GM11168 (cell line): Measurements from ENCODE around the gene TTBK1.

Experiments
- in situ Hi-C: fragments of 300-500 bp; cut with MboI; formaldehyde crosslinking; loops from one replicate; pipeline ENCODE4 v1.12.0; 2022; ENCODE audit warnings: low sequenced_read_pairs; ENCODE audit not compliant: unreplicated experiment

The TTBK1 gene

DNA sequence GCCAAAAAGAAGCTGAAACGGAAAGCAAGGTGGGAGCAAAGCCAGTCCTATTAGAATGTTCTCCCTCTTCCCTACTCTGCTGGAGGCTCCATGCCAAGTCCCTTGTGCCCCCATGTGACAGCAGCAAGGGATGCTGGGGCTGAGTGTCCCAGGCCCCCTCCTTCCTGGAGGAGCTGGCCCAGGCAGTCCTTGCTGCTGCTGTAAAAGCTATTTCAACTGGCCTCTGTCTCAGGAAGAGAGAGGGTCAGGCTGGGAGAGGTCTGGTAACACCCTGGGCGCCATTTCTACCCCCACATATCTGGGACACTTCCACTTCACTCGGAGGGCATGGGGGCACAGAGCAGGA, 25.0 kb downstream of the TTBK1 start:
- in situ Hi-C loops = loop anchor here (10.0 kb wide), 2 partner anchors 136 to 236 kb away; no protein-coding TSS in a partner anchor

- in situ Hi-C loops = loop anchor here (10.0 kb wide), 2 partner anchors 136 to 236 kb away; no protein-coding TSS in a partner anchor
Measured at GRCh38 chr6:43268782-43269272, 25.5 kb downstream of the TTBK1 start.

- in situ Hi-C loops = loop anchor here (10.0 kb wide), 2 partner anchors 135 to 235 kb away; no protein-coding TSS in a partner anchor
Measured at GRCh38 chr6:43269273-43270007, 26.2 kb downstream of the TTBK1 start.

GRCh38 chr6:43271103-43271815, 28.0 kb downstream of the TTBK1 start:
- in situ Hi-C loops = no loop called here

DNA sequence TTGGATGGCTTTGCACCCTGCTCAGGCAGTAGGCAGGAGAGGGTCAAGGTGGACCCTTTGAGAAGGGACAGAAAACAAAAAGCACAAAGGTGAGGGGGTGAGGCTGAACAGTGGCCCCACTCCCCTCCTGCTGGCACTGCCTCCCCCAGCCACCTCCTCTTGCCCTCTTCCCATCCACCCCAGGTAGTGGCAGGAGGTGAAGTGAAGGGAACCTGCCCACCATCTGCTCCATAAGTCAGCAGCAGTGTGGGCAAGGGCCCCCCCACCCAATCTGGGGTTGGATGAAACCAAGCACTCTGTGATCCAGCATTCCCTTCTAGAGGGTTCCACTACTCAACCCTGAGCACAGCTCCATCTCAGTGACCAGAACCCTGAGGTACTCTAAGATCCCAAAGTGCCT, 28.7 kb downstream of the TTBK1 start:
- in situ Hi-C loops = no loop called here

DNA sequence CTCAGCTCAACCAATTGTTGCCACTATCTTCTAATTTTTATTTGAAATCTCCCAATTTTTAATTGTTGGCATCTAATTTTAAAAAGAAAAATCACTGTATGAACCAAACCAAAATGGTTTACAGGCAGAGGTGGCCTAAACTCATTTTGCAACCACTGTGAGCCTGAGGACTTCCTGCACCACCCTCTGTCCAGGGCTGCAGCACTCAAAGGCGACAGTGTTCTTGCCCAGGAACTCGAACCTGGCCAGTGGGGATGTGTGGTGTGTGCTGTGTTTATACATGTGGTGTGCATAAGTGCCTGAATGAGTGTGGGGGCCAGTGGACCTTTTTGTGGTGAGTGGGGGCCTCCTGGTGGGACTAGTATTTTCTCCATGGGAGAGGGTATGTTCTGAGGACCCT, 30.4 kb downstream of the TTBK1 start:
- in situ Hi-C loops = no loop called here

- in situ Hi-C loops = no loop called here
Measured at GRCh38 chr6:43274127-43274915, 31.0 kb downstream of the TTBK1 start.

DNA sequence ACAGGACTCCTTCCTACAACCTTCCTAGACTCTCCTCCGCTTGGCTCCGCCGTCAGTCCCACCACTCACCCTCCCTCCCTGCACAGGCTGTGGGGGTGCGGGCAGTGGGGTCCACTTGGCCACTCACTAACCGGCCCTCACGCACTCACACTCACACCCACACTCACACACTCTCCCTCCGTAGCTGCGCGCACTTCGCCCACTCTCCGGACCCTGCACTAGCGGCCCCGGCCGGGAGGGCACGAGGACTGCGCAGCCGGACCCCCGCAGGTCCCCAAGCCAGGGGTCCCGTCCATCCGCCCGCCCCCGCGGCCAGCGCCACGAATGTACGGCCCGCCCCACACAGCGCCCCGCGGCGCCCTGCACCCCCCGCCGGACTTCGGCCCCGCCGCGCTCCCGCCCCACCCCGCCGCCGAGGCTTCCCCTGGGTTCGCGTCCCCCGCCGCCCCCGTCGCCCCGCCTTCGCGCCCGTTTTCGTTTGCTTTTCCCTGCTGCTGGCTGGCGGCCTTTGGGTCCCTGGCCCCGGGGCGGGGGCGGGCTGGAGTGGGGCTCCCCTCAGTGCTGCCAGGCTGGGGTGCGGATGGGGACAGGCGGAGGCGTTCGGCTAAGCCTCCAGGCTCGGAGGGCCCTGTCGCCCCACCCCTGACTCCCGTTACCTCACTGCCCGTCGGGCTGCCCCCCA, 31.8 kb downstream of the TTBK1 start:
- in situ Hi-C loops = no loop called here

DNA sequence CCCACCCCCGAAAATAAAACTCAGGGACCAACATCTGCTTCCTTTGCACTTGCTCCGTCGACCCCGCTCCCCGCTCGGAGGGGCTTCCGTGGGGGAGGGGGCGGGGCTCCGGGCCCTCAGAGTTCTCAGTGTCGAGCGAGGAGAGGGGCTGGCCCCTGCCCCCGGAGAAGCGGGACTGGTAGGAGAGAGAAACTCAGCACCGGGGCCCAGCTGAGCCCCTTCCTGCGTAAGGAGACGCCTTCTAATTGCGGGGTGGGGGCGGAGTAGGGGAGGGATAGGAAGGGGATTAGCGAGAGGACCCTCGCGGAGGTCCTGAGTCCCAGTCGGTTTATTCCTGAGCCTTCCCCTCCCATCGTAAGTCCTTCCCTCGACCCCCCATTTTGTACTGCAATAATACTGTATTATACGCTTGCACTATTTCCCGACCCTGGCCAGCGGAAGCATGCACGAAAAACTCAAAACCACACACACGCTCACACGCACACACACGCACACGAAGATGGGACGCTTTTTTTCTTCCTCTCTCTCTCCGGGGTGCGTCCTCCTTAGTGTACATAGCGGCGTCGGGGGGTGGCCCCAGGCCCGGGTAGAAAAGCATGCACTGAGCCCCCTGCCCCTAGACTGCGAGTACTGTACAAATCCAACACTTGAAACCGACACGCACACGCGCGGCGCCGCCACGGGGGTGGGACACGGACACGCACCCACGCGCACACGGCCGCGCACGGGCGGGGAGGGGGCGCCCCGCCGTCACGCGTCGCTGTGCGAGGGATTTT, 32.7 kb downstream of the TTBK1 start:
- in situ Hi-C loops = no loop called here

GRCh38 chr6:43276577-43277305, 33.5 kb downstream of the TTBK1 start:
- in situ Hi-C loops = no loop called here

DNA sequence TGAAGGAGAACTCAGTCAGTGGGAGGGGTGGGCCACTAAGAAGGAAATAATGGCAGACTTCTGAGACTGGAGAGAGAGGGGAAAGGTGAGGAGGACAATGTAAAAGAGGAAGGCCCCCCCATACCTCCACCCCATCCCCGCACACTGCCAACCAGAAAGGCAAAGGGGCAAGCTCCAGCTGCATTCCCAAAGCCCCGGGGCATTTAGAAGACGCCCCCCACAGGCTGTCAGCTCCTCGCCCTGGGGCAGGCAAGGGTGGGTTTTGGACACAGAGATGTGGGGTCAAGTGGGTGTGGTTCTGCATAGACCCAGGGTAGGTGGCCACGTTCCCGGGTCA, 34.0 kb downstream of the TTBK1 start:
- in situ Hi-C loops = no loop called here

- in situ Hi-C loops = no loop called here
Measured at GRCh38 chr6:43277643-43278523, 34.6 kb downstream of the TTBK1 start.

DNA sequence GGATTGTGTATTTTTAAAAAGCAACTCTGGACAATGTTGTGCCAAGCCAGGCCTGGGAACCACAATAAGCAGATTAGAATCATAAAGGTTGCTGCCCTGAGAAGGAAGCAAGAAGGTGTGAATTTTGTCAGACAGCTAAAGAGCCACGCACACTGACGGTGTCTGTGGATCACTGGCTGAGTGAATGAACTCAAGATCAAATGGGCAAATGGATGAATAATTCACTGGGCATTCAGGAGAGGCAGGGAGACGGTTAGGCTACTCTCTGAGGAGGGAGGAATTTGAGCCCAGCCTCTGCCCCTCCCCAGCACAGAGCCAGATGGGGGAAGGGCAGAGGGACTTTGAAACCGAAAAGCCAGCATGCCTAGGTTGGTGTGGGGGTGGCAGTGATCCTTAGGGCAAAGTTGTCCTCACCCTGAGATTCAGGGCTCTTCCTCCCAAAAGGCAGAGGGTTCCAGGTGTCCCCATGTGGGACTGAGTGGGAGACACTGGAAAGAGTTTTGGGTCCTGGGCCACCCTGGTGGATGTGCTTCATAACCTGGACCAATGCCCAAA, 35.3 kb downstream of the TTBK1 start:
- in situ Hi-C loops = no loop called here

GRCh38 chr6:43280234-43280633, 37.0 kb downstream of the TTBK1 start:
- in situ Hi-C loops = no loop called here

GRCh38 chr6:43282060-43282459, 38.8 kb downstream of the TTBK1 start:
- in situ Hi-C loops = no loop called here

- in situ Hi-C loops = no loop called here
Measured at GRCh38 chr6:43282636-43283513, 39.6 kb downstream of the TTBK1 start.

DNA sequence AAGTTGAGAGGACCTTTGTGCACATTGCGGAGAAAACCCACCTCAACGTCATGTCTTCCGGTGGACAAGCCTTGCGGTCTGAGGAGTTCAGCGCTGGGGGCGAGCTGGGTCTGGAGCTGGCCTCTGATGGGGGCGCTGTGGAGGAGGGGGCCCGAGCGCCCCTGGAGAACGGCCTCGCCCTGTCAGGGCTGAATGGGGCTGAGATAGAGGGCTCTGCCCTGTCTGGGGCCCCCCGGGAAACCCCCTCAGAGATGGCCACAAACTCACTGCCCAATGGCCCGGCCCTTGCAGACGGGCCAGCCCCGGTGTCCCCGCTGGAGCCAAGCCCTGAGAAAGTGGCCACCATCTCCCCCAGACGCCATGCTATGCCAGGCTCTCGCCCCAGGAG, 40.2 kb downstream of the TTBK1 start:
- in situ Hi-C loops = no loop called here
